ENCODE measurements around the gene NFKB1.

DNA sequence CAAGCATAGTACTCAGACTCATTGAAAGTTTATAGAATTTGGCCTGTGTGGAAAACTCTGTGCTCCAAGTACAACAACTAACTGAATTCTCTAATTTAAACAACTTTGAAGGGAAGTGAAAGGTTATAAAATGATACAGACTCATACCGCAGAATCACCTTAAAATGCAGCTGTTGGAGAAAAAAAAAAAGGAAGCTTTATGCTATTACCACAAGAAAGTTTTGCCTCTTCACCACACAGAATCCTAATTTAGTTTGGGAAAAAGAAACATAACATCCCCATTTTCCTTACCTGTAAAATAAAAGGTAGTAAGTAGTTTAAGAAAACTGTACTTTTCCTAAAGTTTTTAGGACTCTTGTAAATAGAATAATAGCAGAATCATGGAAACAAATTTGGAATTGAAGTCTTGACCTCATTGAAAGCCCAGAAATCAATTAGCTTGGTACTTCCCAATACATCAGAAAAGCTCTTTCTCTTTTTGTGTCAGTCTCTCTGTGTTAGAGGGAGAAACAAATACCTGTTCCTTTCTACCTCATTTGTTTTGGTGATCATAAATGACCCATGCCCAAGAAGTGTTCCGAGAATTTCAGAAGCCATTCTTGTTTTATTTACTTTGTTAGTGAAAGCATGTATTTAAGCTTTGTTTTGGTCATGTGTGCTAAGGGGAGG, 78.8 kb downstream of the NFKB1 start:
- TF ChIP-seq, protein P1, sequence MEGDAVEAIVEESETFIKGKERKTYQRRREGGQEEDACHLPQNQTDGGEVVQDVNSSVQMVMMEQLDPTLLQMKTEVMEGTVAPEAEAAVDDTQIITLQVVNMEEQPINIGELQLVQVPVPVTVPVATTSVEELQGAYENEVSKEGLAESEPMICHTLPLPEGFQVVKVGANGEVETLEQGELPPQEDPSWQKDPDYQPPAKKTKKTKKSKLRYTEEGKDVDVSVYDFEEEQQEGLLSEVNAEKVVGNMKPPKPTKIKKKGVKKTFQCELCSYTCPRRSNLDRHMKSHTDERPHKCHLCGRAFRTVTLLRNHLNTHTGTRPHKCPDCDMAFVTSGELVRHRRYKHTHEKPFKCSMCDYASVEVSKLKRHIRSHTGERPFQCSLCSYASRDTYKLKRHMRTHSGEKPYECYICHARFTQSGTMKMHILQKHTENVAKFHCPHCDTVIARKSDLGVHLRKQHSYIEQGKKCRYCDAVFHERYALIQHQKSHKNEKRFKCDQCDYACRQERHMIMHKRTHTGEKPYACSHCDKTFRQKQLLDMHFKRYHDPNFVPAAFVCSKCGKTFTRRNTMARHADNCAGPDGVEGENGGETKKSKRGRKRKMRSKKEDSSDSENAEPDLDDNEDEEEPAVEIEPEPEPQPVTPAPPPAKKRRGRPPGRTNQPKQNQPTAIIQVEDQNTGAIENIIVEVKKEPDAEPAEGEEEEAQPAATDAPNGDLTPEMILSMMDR (IDR thresholded peaks at IDR 0.05), result no peak
- TF ChIP-seq EZH2 (IDR thresholded peaks at IDR 0.05; ENCODE audit: borderline replicate concordance, insufficient read depth, low read depth, low read length, poor library complexity, severe bottlenecking), result no peak

Data from B cell (primary cell).